GM19328 (cell line): Measurements from ENCODE around the gene GPC5.
"Not testable (repeated sequence)": the region's sequence is repeated elsewhere in the genome, so short reads cannot be mapped to it uniquely, and the experiment has no call there.

Experiments
- ATAC-seq: cut with Tn5 transposase; IDR thresholded peaks from one replicate; pipeline ENCODE4 v1.9.1; 2021; ENCODE audit warnings: mild to moderate bottlenecking, moderate library complexity; ENCODE audit not compliant: unreplicated experiment

Gene GPC5

GRCh38 chr13:92677571-92677970, 1279.2 kb downstream of the GPC5 start:
- no peak for ATAC-seq

GRCh38 chr13:92679602-92680001, 1281.2 kb downstream of the GPC5 start:
- no peak for ATAC-seq

GRCh38 chr13:92681239-92681638, 1282.8 kb downstream of the GPC5 start:
- no peak for ATAC-seq

- ATAC-seq = no peak
Observed at GRCh38 chr13:92682832-92683517, 1284.6 kb downstream of the GPC5 start.

GRCh38 chr13:92694047-92694446, 1295.6 kb downstream of the GPC5 start:
- no peak for ATAC-seq

GRCh38 chr13:92695827-92696226, 1297.4 kb downstream of the GPC5 start:
- ATAC-seq = not testable (repeated sequence)

- no peak for ATAC-seq
Observed at GRCh38 chr13:92716749-92717148, 1318.3 kb downstream of the GPC5 start.

GRCh38 chr13:92717857-92718256, 1319.4 kb downstream of the GPC5 start:
- no peak for ATAC-seq

GRCh38 chr13:92719868-92720267, 1321.4 kb downstream of the GPC5 start:
- no peak for ATAC-seq

GRCh38 chr13:92721620-92722019, 1323.2 kb downstream of the GPC5 start:
- ATAC-seq = no peak

GRCh38 chr13:92727118-92727517, 1328.7 kb downstream of the GPC5 start:
- no peak for ATAC-seq

- ATAC-seq = no peak
Observed at GRCh38 chr13:92734068-92734467, 1335.6 kb downstream of the GPC5 start.

- ATAC-seq = no peak
Observed at GRCh38 chr13:92734545-92734944, 1336.1 kb downstream of the GPC5 start.

GRCh38 chr13:92735909-92736308, 1337.5 kb downstream of the GPC5 start:
- ATAC-seq = no peak

- no peak for ATAC-seq
Observed at GRCh38 chr13:92739306-92739818, 1340.9 kb downstream of the GPC5 start.

GRCh38 chr13:92743992-92744391, 1345.6 kb downstream of the GPC5 start:
- no peak for ATAC-seq

GRCh38 chr13:92745258-92745657, 1346.8 kb downstream of the GPC5 start:
- no peak for ATAC-seq

GRCh38 chr13:92752705-92753104, 1354.3 kb downstream of the GPC5 start:
- not testable (repeated sequence) for ATAC-seq

- no peak for ATAC-seq
Observed at GRCh38 chr13:92761710-92762109, 1363.3 kb downstream of the GPC5 start.

GRCh38 chr13:92767468-92767867, 1369.0 kb downstream of the GPC5 start:
- ATAC-seq = no peak

GRCh38 chr13:92768602-92769001, 1370.2 kb downstream of the GPC5 start:
- ATAC-seq = no peak

- no peak for ATAC-seq
Observed at GRCh38 chr13:92769046-92769445, 1370.6 kb downstream of the GPC5 start.

- no peak for ATAC-seq
Observed at GRCh38 chr13:92775658-92776057, 1377.2 kb downstream of the GPC5 start.
